Measurements from ENCODE around the gene KCNJ16.

The KCNJ16 gene

DNA sequence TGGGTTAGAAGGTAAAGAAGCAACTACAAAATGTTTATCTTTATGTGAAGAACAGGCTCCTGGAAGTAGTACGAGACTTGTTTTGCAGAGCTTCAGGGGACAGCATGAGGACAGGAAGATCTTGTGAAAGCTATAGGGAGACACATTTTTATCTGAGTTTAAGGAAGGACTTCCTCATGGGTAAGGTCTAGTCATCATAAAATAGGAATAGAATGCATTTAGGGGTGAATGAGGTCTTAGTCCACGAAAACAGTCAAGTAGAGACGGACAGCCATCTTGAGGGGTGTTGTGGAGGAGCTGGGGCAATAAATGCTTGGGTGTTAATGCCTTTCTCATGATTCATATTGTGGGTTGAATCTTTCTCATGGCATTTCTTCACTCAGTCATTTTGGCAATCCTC is 24.3 kb downstream of the KCNJ16 start:
- no peak for DNase-seq

DNA sequence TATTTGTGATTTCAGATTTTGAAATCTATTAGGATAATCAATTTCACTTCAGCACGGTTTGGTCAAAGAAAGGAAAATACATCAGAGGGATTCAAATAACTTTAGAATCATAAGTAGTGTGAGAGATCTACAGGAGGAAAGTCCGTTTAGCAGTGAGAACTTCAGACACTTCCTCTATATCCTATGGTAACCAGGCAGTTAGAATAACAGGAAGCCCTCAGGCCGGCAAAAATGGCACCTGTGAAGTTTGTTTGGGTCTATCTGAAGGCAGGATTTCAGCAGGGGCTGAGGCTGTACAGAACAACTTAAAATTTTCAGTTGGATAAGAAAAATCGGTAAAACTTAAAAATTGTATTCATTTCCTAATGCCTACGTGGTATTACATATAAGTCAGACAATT is 24.9 kb downstream of the KCNJ16 start:
- DNase-seq: no peak

DNA sequence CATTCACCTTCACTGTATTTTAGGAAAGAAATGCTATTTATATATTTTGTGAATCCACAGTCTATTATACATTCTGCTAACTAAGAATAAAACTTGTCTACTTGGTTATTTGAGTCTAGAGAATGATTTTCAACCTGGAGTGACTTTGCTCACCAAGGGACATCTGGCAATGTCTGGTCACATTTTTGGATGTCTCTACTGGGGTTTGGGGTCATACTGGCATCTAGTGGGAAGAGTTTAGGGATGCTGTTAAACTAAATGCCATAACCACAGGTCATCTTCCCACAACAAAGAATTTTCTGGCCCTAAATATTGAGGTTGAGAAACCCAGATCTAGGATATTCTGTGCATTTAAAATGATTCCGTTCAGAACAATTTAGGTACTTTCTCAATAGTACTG is 26.0 kb downstream of the KCNJ16 start:
- DNase-seq: no peak

DNA sequence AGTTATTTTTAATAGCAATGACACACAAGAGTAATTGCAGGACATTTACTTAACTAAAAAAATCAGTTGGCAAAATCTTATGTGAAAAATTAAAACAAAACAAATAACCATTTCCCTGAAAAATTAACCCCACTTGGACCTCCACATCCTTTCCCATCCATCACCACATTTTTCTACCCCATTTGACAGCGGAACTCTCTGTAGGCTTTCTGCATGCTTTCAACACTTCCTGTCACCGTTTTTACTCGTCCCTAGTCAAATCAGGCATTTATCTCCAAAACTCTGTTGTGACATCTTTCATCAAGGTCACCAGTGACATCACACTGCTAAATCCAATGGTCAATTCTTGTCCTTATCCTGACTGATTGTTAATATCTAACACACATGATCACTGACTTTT is 27.5 kb downstream of the KCNJ16 start:
- DNase-seq: no peak

DNA sequence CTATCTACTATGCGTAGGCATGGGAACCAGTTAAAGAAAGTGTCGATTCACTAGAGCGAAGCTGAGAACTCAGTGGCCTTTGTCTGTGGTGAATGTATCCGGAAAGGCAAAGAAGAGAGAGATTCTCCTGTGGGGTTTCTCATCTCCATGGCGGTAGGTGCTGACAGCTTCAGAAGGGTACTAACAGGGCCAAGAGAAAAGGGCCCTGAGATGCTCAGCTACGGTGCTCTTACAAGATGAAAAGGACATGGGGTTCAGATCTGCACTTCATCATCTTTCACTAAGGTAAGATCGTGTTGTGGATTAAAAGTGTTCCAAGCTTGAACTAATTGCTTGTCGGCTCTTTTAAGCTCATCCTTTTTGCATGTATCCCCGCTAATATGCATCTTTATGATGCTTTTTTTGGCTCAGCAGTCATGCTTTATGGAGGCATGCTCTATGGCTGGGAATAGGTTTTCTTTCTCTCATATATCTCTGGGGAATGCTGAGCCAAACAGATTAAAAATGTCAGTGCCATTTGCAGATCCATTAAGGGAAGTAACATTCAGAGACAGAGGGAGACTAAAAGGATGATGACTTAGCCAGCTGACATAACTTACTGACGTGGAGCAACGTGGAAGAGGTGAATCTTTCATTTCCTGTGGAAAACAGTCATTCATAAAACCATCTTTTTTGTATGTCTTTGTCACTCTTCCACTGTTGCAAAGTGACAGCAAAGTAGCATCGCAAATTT is 29.9 kb downstream of the KCNJ16 start:
- no peak for DNase-seq

DNA sequence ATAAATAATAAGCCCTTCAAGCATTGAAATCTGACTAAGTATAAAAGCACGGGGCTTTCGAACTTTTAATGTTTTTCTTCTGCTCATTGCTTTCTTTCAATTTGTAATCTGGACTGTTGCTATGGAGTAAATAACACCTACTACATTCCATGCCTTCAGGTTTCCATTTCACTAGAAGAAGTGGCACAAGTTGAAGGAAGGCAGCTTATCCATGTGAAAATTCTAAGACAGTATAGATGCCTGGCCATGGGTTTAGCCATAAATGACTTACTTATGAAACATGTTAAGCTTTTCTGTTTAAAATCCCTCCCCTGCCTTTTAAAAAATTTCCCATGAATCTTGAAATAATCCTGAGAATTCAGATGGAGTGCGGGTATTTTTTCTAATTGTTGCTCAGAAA is 30.6 kb downstream of the KCNJ16 start:
- DNase-seq: no peak

DNA sequence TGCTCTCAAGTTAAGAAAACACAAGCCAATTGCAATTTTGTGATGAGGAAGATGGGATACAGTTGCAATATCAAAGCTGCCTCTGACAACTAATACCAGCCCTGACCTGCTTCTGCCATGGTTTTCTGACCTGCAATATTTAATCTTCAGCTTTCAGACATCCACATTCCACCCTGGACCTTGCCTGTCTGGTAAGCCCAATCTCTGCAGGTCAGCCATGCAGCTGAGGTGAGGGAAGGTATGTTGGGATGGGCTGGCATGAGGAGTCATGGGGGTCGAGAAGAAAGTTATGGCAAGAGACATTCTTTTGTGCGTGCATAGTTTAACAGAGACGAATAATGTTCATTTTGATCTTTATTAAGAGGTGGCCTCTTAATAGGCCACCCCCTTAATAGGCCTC is 31.5 kb downstream of the KCNJ16 start:
- no peak for DNase-seq

DNA sequence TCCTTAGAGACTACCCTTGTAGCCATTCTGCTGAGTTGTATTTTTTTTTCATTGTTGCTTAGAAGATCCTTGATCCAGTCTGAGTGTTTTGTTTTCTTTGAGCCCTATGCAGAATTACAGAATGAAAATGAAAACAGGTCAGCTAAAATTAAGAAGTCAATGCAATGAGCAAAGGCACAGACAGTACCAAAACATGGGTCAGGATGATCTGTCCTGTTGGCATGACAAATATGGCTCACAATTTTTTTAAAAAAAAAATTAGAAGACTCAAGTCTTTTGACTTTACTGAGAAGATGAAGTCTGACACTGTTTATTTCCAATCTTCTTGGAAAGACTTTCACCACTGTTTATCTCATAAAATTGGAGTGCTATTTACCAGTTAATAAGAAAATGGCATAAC is 32.4 kb downstream of the KCNJ16 start:
- DNase-seq: no peak

DNA sequence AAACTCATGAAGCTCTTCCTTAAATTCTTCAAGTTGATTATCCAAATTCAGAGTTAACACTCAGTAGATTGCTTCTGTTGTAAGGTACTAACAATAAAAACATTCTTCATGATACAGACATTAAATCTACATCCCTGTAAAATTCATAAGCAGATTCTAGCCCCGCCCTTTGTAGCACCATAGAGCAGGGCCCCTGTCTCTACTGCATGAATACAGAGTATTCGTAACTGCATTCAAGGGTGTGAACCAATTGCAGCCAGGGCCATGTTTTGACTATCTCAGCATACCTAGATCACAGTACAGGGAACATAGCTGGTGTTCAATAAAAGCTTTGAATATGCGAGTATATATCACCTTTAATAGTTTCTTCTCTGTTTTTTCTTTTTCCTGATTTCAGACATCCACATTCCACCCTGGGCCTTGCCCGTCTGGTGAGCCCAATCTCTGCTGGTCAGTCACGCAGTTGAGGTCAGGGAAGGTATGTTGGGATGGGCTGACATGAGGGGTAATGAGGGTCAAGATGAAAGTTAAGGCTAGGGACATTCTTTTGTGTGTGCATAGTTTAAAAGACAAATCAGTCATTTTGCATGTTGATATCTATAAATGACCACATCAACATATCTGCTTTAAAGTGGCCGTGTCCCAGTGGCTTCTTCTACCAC is 33.0 kb downstream of the KCNJ16 start:
- no peak for DNase-seq

DNA sequence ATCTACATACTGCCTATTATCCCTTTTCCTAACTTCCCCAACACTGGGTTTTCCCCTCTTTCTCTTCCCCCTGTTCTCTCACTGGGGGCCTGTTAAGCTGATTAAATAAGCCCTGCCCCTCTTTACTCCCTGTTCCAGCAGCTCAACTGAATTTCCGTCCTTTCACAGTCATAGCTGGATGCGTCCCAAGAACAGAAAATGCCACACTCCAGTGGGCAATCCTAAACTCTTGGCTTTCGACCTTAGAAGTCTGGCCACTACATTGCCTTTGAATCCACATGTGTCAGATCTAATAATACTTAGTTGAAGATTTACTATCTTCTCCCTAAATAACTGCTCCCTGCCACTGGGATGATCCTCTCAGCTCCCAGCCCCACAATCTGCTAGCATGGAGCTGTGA is 34.5 kb downstream of the KCNJ16 start:
- no peak for DNase-seq

DNA sequence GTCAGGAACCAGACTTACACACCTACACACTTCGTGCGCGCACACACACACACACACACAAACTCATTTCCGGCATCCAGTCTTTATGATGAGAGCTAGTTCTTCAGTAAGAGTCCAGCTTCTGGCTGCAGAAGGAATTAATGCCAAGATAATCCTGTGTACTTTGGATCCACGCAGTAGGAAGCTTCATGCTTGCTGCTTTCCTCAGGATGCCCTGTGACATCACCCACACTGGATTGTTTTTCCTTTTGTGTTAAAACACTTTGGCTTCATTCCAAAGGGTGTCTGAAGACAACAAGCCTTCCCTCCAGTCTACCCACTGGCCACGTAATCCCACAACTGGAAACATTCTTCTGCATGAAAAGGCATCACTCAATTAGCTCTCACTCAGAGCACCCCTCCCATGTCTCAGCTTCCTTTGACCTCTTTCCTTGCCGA is 35.4 kb downstream of the KCNJ16 start:
- DNase-seq: no peak

DNA sequence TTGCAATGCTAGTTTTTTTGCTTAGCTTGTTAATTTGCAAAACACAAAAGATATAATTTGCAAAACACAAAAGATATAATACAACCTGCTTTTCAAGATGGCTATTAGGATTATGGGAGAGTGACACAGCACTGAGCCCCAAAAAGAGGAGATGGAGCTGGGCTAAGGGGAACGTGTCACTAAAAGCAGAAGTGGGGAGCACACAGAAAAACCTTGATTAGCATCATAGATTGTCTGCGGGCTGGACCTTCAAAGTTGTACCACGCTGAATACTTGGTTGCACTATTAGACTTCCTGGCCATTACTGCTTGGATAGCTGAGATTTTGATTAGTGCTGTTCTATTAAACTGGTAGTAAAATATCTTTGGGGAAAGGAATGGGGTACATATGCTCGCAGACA is 36.2 kb downstream of the KCNJ16 start:
- DNase-seq: no peak

DNA sequence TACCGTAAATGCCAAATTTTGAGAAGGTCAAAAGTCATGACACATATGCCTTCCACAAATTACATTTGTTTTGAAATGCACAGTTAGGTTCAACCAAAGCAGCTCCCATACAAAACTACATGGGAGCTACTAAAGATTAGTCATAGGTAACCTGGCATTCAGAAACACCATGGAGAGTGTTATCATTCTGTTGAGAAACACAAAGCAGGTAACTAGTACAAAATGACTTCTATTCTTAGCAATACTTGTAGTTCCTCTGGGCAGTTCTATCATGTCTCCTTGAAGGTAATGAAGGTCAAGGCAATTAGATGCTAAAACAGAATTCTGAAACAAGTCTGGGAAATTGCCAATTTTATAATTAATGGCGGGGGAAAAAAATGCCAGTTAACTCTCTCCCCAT is 39.4 kb downstream of the KCNJ16 start:
- DNase-seq: no peak

DNA sequence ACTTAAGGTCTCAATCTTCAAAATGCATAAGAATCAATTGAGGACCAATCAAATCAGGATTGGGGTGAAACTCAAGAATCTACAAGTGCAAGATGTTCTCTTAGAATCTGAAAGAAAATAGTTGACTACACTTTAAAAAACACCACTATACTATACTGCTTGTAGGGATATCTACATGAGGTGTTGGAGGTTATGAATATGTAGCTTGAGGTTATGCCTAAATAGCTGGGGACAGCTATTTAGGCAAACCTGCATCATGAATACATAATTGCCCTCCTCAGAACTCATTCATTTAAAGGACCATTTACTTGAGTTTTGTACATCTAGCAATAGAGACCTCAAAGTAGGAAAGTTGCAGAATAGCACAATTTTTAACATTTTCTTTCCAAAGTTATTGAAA is 40.1 kb downstream of the KCNJ16 start:
- DNase-seq: no peak

DNA sequence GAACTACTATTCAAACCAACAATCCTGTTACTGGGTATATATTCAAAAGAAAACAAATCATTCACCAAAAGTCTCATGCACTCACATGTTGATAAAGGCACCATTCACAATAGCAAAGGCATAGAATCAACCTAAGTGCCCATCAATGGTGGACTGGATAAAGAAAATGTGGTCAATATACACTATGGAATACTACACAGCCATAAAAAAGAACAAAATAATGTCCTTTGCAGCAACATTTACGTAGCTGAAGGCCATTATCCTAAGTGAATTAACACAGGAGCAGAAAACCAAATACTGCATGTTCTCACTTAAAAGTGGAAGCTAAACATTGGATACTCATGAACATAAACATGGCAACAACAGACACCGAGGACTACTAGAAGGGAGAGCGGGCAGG is 41.9 kb downstream of the KCNJ16 start:
- DNase-seq: no peak

DNA sequence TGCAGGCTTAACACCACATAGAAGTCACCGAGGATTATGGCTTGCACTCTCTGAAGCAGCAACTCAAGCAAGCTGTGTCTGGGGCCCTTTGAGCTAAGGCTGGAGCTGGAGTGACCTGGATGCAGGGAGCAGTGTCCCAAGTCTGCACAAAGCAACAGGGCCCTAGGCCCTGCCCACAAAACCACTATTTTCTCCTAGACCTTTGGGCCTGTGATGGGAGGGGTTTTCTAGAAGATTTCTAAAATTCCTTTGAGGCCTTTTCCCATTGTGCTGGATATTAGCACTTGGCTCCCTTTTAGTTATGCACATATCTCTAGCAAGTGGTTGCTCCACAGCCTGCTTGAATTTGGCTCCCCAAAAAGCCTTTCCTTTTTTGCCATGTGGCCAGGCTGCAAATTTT is 44.5 kb downstream of the KCNJ16 start:
- no peak for DNase-seq

DNA sequence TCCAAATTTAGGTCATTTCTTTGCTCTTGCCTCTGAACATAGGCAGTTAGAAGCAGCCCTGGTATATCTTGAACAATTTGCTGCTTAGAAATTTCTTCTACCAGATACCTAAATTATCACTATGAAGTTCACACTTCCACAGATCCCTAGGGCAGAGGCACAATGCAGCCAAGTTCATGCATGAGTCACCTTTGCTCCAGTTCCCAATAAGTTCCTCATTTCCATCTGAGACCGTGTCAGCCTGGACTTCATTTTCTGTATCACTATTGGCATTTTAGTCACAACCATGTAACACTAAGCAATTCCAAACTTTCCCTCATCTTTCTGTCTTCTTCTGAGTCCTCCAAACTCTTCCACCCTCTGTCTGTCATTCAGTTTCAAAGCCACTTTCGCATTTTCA is 45.0 kb downstream of the KCNJ16 start:
- no peak for DNase-seq

DNA sequence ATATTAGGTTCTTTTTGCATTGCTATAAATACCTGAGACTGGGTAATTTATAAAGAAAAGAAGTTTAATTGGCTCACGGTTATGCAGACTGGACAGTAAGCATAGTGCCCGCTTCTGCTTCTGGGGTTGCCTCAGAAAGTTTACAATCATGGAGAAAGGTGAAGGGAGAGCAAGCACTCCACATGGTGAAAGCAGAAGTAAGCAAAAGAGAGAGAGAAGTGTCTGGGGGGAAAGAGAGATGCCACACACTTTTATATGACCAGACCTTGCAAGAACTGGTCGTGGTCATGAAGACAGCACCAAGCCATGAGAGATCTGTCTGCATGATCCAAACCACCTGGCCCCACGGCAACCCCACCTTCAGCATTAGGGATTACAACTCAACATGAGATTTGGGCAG is 45.4 kb downstream of the KCNJ16 start:
- no peak for DNase-seq

DNA sequence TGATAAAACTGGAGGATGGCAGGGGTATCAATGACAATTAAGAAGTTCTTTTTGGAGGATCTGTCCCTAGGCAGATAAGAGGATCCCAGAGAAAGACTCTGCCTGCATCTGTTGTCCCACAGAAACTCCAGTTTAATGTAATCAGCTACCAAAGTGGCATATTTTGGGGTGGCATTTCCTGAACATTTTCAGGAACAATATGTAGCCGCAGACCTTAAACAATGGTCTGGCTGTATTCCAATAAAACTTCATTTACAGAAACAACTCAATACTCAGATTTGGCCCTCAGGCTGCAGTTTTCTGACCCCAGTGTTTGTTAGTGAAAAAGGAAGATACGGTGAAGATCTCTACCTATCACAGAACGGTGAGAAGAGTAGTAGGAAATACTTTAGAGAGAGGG is 46.1 kb downstream of the KCNJ16 start:
- DNase-seq: no peak

DNA sequence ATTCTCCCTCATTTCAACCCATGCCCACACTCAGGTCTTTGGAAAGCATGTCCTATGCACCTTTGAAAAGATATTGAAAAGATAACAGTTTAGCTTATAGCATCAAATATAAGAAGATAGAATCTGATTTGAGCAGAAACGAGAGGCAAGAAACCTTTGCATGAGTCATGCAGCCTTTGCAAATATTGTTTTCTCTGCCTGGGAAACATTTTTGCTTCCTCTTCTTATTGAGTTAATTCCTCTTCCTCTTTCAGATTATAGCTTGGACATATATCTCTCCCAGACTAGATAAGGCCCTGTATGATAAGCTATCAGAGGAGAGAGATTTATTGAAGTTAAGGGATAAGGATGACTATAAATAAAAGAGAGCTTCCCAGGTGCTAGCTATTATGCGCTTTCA is 48.2 kb downstream of the KCNJ16 start:
- DNase-seq: no peak

DNA sequence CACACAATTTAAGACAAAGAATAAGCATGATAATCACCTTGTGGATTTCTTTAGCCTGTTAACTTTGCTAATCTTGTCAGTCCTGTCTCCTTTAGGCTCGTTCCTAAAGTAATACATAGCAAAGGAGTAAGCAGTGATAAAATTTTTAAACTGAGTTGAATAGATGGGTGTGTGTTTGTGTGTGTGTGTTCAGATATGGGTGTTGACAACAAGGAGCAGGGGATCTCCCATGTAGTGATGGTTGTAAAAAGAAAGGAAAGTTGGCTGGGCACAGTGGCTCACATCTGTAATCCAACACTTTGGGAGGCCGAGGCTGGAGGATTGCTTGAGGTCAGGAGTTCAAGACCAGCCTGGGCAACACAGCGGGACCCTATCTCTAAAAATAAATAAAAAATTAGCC is 49.7 kb downstream of the KCNJ16 start:
- DNase-seq: no peak

DNA sequence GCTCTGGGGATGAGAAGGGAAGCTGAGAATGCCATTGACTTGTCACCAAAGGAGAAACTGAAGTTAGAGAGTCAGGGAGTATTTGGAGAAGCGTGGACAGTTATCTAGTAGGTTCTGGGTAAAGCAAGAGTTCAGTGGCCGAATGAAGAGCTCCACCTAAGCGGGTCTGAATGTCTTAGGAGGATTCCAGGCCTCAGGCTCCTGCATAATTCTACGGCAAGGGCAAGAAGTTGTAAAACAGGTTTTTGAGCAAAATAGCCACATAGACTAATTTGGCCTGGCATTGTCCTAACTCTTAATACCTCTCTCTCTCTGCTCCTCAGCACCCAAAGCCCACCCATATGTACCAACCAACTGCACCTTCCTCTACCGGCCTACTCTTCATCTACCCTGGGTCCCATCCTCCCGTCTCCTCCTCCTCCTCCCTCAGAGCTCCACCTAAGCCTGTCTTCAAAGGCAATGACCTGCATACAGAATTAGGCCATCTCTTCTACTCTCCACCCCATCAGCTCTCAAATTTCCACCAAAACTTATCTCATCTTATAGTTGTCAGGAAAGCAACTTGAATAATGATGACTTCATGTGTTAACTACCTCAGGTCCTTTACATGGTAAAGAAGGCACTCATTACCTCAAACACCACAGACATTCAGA is 52.3 kb downstream of the KCNJ16 start:
- no peak for DNase-seq

DNA sequence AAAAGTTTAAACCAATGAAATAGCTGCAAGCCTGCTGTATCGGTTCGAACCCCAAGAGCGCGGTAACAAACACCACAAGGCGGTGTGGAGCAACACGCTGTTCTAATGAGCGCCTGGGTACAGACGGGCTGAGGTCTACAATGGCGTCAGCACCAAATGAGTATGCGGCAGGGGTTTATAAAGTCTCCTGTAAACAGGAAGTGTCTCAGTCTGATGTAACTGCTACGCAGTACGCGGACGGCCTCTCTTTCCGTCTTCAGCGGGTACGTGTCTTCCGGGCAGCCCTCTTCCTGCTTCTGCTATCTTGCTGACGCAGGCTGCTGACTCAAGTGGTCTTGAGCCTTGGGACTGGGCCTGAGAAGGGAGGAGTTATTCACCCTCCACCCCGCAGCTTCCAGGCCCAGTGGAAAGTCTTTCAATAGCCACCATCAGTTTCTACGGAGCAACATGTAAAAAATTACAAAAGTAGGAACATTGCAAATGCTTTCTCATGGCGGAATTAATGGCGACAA is 53.8 kb downstream of the KCNJ16 start:
- no peak for DNase-seq

DNA sequence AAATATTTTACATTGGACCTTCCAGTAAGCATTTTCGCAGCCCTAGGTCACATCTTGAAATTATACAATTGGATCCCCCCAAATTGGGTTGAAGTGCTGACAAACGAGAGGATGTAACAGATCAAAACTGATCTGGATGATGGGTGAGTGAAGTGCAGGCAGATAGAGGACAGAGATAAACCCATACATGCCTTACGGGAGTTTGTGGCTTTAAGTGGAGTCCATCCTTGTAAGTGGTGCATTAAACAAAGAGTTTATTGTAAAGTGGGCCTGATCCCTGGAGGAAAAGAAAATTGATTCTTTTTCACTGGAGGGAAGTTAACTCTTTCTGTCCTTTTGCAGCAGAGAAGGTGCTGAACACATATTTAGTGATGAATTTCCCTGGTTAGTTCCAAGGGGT is 55.3 kb downstream of the KCNJ16 start:
- no peak for DNase-seq
